CD1c-positive myeloid dendritic cell (primary cell): ENCODE results near the gene ROPN1.
"Not testable (repeated sequence)": the region's sequence is repeated elsewhere in the genome, so short reads cannot be mapped to it uniquely, and the experiment has no call there.

Experiments
- DNase-seq: peaks from one replicate; pipeline ENCODE4 v3.0.0-alpha.2; 2016; ENCODE audit errors: extremely low spot score

The ROPN1 gene

DNA sequence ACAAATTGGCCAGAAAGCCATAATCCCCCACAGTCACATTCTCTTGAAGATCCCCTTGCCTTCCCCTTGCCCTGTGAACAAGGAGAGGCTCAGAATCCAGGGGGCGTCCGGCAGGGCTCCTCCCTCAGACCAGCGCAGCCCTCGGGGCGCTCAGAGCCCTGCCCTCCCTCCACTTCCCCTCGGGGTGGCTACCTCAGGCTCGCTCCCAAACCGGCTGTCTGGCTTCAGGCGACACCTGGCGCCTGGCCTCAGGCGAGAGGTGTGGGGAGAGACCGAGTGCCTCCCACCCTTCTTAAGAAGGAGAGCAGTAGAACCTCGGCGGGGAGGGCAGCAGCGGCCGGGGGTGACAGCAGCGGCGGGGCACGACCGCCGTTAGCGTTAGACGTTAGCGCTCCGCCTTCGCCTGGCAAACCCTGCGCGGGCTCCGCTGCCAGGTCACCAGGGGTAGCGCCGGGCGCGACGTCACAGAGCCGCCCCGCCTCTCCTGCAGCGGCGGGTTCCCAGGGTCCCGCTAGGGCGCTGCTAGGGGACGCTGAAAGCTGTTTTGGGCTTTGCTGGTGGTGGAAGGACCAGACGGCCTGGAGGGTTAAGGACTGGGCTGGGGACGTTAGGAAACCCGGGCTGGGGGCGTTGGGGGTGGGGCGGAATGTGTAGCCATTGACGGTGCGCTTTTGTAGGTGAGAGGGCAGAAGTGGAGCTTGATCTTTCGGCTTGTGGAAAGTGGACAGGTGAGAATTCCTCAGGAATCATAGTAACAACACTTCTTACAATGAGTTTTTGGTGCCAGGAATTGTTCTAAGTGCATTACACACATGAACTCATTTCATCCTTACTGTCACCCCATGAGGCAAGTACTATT lies at the start of gene ROPN1:
TSS of gene ROPN1 (minus strand) at position 395 of the 859 bp plus-strand sequence. CDS start 11,643 bp downstream, outside the sequence.
- DNase-seq: not testable (repeated sequence)

- no peak for DNase-seq
Observed at GRCh38 chr3:124041553-124041952, 49.6 kb upstream of the ROPN1 start.

- DNase-seq: no peak
Observed at GRCh38 chr3:124037326-124037725, 45.4 kb upstream of the ROPN1 start.

DNA sequence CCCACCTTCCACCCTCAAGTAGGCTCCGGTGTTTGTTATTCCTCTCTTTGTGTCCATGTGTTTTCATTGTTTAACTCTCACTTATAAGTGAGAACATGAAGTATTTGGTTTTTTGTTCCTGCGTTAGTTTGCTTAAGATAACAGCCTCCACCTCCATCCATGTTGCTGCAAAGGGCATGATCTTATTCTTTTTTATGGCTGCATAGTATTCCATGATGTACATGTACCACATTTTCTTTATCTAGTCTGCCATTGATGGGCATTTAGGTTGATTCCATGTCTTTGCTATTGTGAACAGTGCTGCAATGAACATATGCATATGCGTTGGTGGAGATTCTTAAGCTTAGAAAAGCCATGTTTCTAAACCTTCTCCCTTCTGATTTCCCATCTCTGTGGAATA lies 44.3 kb upstream of the ROPN1 start:
- not testable (repeated sequence) for DNase-seq

DNA sequence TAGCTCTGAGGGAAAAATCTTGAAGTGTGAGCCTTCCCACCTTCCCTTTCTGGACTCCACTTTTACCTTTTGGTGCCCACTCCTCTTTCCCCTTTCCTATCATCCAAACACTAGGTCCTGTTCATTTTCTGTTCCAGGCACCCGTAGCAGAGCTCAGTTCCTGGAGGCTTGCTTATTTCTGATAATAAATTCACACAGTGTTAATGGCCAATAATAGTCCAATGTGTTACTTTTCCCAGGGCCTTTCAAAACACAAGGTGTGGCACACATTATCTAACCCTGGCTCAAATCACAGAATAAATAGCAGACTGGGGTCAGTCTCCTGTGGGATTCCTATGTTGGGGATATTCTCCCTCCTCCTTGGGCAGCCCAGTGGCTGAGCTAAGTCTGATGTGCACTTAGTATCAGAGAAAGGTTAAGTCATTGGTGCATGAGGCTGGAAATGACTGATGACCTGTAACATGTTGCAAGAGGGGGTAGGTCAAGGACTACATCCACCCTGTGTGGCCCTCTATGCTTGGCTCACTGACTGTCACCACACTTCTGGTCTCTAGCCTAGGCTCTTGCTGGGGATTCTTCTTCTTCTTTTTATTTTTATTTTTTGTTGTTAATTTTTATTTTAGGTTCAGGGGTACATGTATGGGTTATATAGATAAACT lies 43.7 kb upstream of the ROPN1 start:
- DNase-seq: no peak

DNA sequence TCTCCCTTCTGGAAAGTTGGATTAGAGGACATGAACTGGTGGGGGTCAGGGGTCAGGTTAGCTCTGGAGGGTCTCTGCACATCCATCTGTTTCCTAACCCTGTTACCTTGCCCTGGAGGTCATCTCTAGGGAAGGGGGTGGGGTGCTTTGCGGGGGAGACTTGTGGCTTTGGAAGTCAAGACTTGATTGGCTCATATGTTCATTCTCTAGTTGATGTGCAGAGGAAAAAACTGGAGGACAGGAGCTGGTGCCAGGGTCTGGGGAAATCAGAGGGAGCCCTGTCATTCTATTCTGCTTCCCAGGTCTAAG lies 42.9 kb upstream of the ROPN1 start:
- DNase-seq: no peak

DNA sequence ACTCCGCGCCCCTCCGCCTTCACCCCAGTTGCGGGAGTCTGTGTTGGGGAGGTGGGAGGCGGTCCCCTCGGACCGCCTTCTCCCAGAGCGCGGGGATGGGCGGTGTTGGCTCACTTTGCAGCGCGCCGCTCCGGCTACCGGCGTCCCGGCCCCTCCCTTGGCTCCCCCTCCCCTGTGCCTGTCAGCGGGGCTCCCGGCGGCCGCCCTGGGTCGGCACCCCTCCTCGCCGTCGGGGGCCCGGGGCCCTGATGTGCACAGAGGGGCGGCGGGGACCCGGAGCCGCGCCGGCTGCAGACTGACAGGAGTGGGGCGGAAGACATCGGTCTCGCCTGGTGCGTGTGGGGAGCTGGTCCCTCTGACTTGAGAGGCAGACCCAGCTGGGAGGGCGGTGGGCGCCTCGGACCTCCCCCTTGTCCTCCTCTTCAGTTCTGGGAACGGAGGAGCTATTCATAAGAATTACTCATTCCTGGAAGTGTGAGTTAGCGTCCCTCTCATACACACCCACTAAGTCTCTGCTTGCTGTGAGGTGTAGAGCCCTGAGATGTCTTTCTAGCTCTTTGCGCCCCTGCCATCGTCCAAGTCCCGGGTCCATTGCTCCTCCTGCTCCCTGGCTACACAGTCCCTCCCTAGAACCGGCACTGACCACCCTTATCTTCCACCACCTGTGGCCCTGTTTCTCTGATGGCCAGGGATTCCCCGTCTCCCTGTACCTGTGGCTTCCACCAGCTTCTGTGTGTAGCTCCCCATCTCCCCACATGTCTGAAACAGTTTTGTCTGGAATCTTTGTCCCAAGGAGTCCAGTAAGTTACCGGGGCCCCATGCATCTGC lies 42.3 kb upstream of the ROPN1 start:
- no peak for DNase-seq

DNA sequence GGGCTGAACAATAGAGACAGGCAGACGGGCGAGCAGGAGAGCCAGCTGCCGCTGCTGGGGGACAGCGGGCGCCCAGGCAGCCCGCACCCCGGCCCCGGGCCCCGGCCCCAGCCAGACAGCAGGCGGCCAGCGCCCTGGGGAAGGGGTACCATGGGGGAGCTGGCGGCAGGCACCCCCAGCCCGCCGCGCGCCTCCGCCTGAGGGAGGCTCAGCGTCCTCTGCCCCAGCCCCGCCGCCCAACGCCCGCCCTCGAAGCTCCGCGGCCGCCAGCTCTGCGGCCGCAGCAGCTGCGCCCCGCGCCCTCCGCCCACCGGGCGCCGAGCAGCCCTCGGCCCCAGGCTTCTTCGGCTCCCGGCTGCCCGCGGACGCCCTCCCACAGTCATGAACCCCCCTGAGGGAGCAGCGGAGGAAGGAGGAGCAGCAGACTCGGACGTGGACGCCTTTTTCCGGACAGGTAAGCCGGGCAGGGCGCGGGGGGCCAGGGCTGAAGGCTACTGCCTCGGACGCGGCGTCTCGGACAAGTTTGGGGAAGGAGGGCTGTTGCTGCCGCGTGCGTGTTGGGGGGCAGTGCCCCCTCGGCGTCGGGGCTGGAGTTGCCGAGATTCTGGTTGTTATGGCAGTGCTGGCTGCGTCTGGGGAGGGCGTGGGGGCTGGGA lies 41.6 kb upstream of the ROPN1 start, which contains the start of gene KALRN:
TSS of gene KALRN (plus strand) at position 10 of the 656 bp plus-strand sequence.
- no peak for DNase-seq

- peak; percentile 52 for DNase-seq
Observed at GRCh38 chr3:124032881-124033359, 41.0 kb upstream of the ROPN1 start.

- DNase-seq: no peak
Observed at GRCh38 chr3:124032311-124032880, 40.5 kb upstream of the ROPN1 start.

GRCh38 chr3:124026516-124026915 lies 34.6 kb upstream of the ROPN1 start:
- DNase-seq: no peak

DNA sequence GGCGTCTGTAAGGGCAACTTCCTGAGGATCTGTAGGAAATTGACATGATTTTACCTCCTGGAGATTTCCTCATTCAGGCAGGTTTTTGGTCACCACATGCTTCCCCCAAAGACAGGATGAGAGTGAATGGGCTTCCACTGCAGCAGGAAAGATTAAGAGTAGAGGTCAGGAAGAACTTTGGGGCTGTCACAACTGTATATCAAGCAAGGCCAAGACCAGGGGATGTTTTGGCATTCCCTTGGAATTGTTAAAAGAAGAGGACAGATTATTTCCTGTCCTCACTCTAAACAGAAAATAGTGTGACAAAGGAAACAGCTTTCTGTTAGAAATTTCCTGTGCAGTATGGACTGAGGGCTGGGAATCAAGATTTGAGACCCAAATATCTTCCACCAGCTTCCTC lies 31.6 kb upstream of the ROPN1 start:
- DNase-seq: not testable (repeated sequence)

GRCh38 chr3:124019291-124019690 lies 27.4 kb upstream of the ROPN1 start:
- no peak for DNase-seq

GRCh38 chr3:124017502-124017901 lies 25.6 kb upstream of the ROPN1 start:
- DNase-seq: not testable (repeated sequence)

DNA sequence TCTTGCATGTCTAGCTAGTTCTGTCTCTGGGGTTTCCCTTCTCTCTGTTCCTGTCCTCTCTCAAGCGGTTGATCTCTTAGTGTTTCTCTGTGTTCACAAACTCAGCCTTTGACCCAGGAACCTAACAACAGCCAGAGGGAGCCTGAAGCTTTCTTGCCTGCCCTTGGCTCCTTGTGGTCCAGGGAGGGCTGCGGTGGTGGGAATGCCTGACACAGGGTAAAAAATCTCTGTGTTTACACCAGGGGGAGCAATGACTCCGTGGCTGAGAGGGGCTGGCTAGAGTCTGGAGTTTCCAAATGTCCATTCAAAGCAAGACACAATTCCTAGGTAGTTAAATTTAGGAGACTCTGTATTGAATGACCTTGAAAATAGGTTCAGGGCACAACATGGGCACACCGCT lies 24.6 kb upstream of the ROPN1 start:
- not testable (repeated sequence) for DNase-seq

- no peak for DNase-seq
Observed at GRCh38 chr3:124014366-124014942, 22.5 kb upstream of the ROPN1 start.

- not testable (repeated sequence) for DNase-seq
Observed at GRCh38 chr3:124008321-124008720, 16.4 kb upstream of the ROPN1 start.

DNA sequence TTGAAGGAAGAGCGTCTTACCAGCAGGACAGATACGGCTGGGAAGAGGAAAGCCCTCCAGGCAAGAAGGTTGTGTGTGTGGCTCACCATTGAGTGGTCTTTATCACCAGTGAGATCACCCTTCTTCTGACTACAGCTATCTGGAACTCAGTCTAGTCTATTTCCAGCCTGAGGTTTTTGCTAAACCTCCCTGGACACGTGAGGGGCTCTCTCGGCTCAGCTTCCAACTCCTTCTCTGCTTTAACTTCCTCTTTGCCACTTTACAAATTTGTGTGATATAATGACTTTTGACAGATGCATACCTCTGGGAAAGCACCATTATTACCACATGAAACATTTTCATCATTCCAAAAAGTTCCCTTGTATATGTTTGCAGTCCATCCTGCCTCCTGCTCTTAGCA lies 15.3 kb upstream of the ROPN1 start:
- no peak for DNase-seq

GRCh38 chr3:124002405-124003079 lies 10.6 kb upstream of the ROPN1 start:
- not testable (repeated sequence) for DNase-seq

DNA sequence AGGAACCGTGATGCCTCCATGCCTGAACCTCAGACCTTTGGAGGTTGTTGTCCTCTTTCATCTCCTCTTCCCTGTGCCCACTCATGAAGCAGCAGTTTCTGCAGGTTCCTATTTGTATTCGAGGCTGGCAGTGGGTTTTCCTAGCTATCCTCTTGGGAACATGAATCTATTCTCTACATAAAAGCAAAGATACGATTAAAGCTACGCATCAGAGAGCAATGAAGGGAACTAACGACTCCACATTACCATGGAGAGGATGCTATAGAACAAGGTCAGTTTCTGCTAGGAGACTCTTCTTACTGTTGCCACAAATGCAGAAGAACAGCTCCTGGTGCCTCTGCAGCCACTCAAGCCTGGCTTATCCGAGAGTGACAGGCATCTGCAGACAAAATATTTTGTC lies 9.4 kb upstream of the ROPN1 start:
- DNase-seq: not testable (repeated sequence)
